GM12875 (cell line): ENCODE data around the gene LITAFD.

Source experiments
- H3K4me3 ChIP-seq: one replicate; pipeline ENCODE4 v1.5.1; 2011; ENCODE audit warnings: low read depth, low read length, control low read depth
- CTCF ChIP-seq: IDR thresholded peaks from 2 replicates; pipeline ENCODE4 v1.5.1; 2011; ENCODE audit warnings: low read depth, mild to moderate bottlenecking, control low read depth, inconsistent platforms, low read length, moderate library complexity, borderline replicate concordance; ENCODE audit not compliant: insufficient read depth

LITAFD gene

GRCh38 chr16:8925455-8925854 lies 43.3 kb downstream of the LITAFD start:
- no peak for TF ChIP-seq CTCF
- H3K4me3 ChIP-seq: no peak overlapping the region

- no peak overlapping the region for H3K4me3 ChIP-seq
- no peak for TF ChIP-seq CTCF
Measured at GRCh38 chr16:8926827-8927226, 44.7 kb downstream of the LITAFD start.

GRCh38 chr16:8928467-8928957 lies 46.4 kb downstream of the LITAFD start:
- TF ChIP-seq CTCF: no peak
- H3K4me3 ChIP-seq: no peak overlapping the region

- no peak for TF ChIP-seq CTCF
- no peak overlapping the region for H3K4me3 ChIP-seq
Measured at GRCh38 chr16:8929086-8929748, 47.1 kb downstream of the LITAFD start.

GRCh38 chr16:8931859-8932258 lies 49.7 kb downstream of the LITAFD start:
- H3K4me3 ChIP-seq: no peak overlapping the region
- no peak for TF ChIP-seq CTCF

- H3K4me3 ChIP-seq: no peak overlapping the region
- TF ChIP-seq CTCF: no peak
Measured at GRCh38 chr16:8934601-8935000, 52.5 kb downstream of the LITAFD start.
